SHP77 (cell line): Measurements from ENCODE around the gene WDR46.
"Not testable (repeated sequence)": the region's sequence is repeated elsewhere in the genome, so short reads cannot be mapped to it uniquely, and the experiment has no call there.

Source experiments
- DNase-seq, 2 experiments: peaks; one replicate each; lab custom pipeline; 2025; lab: John Stamatoyannopoulos, UW

WDR46 gene

DNA sequence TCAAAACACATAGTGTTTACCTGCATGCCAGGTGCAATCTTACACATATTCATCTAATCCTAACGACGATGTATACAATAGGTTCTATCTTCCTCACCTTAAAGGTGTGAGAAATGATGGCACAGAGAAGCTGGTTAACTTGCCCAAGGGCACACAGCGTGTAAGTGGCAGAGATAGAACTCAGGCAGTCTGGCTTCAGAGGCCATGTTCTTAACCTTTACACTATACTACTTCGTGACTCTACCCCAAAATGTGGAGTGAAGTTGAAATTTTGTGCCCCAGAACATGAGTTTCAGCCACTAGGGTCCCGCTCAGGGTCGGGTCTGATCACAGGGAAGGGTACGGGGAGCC, 17.9 kb downstream of the WDR46 start:
- DNase-seq, result no peak

DNA sequence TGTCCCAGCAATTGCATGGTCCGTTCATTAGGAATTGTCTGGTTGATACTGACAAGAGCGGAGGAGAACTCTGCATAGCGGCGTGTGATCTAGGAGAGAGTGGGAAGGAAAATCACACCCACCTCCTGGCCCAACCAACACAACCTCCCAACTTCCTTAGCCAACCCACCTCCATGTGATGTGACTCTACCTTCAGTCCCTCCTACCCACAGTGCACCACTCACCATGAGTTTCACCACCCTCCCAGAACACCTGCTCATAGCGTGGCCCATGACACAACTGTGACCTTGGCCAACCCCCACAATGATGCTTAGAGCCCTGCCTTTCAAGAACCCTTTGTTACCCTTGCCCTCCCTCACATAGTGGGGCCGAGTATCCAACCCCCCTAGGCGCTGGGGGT, 25.0 kb downstream of the WDR46 start:
- DNase-seq, result no peak

DNA sequence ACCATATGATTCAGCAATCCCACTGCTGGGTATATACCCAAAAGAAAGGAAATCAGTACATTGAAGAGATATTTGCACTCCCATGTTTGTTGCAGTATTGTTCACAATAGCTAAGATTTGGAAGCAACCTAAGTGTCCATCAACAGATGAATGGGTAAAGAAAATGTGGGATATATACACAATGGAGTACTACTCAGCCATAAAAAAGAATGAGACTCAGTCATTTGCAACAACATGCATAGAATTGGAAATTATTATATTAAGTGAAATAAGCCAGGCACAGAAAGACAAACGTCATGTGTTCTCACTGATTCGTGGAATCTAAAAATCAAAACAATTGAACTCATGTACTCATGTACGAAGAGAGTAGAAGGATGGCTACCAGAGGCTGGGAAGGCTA, 26.5 kb downstream of the WDR46 start:
- not testable (repeated sequence) for DNase-seq

DNA sequence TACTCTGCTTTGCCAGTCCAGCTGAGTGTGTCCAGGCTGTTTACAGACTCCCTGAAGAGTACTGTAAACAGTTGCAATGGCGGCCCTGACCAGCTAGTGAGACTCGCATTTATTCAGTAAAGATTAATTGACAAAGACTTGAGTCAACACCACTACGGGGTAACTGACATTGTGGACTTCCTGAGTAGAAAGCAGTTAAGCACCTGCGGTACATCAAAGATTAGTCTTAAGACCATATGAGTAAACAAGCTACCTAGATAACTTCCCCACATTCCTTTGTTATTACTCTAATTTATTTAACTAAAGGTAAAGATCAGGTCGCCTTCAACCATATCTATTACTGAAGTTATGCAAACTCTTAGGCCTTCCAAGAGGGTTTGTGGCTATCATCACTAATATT, 30.0 kb downstream of the WDR46 start:
- no peak for DNase-seq

DNA sequence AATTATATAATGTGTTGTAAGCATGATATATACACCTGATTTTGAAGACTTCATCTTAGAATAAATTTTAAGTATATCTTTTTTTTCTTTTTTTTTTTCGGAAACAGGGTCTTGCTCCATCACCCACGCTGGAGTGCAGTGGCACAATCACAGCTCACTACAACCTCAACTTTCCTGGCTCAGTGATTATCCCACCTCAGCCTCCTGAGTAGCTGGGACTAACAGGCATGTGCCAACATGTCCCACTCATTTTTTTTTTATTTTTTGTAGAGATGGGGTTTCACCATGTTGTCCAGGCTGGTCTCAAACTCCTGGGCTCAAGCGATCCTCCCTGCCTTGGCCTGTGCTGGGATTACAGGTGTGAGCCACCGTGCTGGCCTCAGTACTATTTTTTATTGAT, 34.4 kb downstream of the WDR46 start:
- no peak for DNase-seq

DNA sequence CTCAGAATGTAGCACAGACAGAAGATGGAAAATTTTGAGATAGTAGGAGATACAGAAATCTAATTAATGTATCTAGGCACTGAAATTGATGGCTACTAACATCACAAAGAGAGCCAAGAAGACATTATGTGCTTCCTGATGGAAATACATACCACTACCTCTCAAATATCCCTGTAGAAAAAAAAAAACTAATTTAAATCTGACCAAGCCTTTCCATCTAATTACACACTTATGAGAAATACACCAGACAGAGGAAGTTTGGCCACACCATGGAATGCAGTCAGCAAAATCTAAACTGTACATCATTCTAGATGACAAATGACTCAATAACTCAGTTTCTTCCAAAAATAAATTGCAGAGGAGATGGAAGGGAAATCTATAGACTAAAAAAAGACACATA, 36.3 kb downstream of the WDR46 start:
- no peak for DNase-seq

DNA sequence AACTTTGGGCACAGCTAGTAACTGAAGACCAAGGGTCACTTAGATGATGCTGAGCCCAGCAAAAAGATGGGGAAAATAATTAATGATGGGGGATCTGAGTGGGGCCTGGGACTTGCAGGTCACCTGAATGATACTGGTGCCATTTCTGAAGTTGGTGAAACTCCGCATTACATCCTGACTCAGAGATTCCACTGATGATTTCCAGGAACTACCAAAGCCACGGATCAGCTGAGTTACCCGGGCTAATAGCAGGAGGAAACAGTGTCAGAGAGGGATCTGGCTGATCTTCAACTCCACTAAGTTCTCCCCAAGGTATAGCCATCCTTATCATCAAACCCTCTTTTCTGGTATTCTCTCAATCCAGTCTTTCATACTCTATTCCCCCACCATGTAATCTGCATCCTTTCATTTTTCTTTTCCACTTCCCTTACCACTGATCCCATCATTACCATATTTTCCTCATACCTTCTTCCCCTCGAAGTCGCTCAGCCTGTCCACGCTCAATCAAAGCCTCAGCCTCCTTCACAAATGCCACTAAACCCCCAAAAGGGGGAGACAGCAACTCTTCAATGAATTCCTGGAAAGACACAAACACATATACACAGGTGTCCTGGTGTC, 37.5 kb downstream of the WDR46 start:
- no peak for DNase-seq

DNA sequence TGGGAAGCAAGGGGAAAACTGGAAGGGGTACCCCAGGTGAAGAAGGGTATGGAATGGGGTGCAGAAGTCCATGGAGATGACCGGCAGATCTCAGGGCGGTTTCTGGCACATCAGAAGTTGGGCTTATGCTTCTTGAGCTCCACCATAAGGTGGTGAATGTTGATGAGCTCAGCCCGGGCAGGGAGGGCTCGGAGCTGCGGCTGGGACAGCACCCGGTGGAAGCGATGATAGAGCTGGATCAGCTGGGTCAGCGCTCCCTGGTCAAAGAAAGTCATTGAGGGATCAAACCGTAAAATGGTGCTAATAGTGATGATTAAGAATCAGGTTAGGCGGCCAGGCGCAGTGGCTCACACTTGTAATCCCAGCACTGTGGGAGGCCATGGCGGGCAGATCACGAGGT, 38.3 kb downstream of the WDR46 start:
- no peak for DNase-seq

DNA sequence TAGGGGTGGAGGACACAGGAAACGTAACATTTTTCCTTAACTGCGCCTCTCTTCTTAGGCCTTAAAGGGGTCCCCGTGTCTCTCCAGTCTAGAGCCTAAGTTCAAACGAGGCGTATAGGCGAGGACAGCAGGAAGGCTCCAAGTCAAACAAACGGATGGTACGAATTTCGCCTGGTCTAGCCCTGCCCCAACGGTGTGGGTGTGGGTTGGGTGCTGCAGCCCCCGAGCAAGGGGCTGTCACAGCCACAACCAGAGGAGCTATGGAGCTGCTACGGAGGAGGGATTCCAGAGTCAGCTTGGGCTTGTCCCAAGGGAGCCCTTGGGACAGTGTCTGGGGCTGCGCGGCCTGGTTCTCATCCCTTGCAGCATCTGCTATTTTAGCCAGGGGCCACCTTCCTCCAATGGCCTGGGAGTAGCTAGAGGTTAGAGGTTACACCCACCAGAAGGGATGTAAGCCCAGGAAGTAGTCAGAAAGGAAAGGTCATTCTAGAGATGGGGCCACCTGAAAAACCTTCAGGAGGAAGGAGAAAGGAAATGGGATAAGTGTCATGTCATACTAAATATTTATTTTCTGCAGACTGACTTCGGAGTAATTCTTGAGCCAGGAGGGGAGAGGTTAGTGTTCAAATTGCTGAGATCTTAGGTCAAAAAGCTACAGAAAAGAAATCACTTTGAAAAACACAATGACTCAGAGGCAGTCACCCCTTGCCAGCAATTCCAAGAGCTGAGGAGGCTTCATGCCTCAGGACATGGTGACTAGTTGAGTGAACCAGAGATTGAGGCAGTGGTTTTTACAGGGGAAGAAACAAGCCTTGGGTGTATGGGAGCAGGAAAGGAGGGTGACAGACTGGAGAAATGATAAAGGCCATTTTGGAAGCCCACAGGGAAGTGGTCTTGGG, 39.1 kb downstream of the WDR46 start:
- DNase-seq, result no peak

DNA sequence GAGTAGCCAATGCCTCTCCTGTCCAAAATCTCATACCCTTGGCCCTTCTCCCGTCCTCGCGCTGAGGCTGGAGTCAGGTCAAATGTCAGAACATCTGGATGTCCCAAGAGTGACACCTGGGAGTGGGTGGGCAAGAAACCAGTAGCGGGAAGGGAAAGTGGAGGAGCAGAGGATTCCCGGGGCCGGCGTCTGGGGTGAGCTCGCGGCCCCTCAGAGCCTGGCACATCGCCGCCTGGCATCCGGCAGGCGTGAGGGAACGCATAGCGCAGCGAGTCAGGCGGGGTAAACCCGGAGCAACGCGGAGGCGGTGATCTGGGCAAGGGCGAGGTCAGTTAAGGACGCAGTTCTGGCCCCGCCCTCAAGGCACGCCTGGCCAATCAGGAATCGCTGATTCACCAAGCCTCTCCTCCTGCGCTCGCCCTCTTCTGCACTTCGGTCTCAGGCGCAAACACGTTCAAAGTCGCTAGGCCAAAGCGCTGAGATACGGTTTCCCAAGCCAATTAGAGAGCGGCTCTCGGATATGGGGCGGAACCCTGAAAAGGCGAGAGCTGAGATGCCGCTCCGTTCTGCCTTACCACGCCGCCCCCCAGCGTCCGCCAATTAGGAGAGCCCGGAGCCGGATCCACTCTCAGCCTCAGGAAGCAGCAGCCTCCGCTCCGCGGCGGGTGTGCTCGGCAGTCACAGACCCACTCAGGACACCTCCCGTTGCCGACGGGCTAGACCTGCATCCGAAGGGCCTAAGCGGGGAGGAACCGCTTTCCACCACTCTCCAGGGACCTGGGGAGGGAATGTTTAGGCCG, 39.9 kb downstream of the WDR46 start:
- DNase-seq, result peak; percentile 98 to 99

DNA sequence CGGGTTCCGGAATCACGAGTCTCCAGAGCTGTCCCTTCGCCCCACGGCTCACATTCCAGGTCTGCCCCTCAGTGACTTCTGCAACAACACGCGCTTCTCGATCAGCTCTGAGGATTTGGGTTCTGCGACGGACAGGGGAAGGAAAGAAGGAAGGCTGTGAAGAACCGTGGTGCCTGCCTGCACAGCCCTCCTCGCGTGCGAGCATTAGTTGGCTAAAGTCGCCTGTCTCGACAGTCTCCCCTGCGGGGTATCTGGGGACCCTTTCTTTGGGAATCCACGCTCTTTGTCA, 40.5 kb downstream of the WDR46 start:
- peak; percentile 31 to 41 for DNase-seq

DNA sequence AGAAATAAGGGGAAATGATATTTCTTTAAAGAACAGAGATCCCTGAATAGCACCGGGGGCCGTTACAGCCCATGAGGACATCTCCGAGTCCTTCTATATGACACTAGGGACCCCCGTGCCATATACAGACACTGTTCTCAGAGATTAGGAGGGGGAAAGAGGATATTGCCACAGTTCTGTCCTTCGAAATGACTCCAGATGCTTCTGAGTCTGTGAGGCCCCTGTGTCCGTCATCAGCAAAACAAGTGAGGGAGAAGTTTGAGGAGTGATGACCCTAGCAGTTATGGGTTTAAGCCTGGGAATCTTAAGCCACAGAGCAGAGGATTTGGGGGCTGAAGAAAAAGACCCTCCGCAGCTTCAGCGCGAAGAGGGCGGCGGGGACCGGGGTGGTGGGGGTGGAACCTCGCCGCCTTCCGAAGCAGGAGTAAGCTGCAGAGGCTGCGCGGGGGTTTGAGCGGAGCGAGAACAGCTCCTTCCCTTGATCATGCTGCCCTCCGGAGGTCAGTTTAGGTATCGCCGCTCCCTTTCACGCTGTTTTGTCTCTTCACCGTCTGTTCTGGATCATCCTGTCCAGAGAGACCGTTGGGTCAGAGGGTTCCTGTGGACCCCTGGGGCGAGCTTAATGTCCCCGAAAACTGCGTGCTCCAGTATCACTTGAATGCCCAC, 40.9 kb downstream of the WDR46 start:
- DNase-seq, result peak; percentile 55 to 71

DNA sequence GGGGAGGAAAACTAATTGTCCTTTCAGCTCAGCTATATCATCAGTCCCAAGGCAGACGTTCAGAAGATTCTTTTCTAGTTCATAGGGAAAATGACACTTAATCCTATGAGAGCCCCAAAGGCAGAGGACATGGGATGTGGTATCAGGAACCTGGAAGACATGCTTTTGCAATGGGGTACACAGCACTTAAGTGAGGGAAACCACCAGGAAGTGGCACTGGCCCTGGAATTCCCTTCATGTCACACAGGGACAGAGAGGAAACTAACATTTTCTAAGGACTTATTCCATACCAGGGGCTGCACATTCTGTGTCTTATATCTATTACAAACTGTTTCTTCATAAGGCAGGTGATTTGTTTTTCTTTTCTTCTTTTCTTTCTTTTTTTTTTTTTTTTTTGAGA, 45.6 kb downstream of the WDR46 start:
- DNase-seq, result no peak

DNA sequence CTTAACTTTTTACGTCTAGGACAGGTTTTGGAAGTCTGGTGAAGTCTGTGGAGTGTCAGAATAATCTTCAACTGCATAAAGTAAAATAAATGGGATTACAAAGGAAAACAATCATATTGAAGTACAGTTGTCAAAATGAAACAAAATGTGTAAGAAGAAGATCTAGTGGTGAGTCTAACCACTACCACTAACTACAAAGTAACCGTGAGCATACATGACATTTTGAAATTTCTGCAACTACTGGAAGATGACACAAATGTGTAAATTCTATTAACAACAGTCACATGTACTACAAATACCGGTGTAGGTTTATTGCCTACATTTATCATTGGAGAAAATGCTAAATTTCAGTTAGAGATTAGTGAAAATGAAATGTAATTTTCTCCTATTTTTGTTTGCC, 47.1 kb downstream of the WDR46 start:
- DNase-seq, result no peak

DNA sequence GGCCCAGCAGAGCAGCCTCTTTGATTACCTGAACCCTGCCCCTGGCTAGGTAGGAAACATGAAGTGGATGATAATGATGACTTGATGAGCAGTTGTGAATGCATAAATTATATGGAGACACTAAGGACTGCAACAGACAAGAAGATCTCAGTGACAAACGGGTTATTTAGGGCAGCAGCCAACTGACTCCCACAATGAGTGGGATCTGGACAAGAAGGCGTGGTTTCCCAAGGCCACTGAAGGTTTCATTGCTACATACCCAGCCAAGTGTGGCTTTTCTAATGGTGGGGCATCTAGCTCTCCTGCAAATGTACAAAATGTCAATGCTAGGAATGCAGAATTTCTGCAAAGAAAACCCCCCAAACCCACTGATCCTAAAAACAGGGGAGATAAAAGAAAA, 51.3 kb downstream of the WDR46 start:
- DNase-seq, result no peak

DNA sequence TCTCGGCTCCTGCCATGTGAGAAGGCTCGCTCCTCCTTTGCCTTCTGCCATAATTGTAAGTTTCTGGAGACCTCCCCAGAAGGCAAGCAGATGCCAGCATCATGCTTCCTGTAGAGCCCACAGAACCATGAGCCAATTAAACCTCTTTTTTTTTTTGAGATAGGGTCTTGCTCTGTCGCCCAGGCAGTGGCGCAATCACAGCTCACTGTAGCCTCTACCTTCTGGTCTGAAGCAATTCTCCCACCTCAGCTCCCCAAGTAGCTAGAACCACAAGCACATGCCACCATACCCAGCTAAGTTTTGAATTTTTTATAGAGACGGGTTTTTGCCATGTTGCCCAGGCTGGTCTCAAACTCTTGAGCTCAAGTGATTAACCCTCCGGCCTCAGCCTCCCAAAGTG, 52.2 kb downstream of the WDR46 start:
- no peak for DNase-seq

DNA sequence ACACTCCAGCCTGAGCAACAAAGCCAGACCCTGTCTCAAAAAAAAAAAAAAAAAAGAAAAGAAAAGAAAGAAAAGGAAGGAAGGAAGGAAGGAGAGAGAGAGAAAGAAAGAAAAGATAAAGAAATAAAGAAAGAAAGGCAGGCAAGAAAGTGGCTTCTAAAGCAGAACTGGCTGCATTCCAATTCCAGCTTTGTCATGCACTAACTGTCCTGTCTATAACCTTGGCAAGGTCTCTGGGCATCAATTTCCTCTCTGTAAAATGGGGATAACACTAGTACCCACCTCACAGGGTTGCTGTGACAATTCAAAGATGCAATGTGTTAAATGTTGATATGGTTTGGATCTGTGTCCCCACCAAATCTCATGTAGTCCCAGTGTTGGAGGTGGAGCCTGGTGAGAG, 52.7 kb downstream of the WDR46 start:
- no peak for DNase-seq

DNA sequence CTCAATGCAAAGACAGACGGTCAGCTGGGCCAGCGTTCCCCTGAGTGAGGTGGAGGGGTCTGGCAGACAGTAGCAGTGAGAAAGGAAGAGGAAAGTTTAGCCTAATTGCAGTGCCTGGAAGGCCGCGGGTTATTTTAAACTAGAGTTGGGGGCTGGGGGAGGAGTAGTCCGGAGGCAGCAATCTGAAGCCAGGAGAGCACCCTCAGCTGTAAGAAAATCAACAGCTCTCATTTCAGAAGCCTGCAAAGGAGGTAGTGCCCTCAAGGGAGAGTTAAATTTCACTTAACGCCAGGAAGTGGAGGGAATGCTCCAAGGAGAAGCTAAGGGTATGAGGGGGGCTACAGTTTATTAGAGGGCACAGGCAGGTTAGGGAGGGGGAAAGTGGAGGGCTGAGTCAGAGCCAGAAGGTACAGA, 53.8 kb downstream of the WDR46 start:
- DNase-seq, result no peak
